Hematopoietic multipotent progenitor cell (in vitro differentiated cells): ENCODE results near the gene MICAL3. TPM values are rescaled to one million over a fixed set of nuclear protein-coding genes. Genes with fewer than 3 reads are reported as not detected.
A peak's percentile ranks its signal among the peaks of the same experiment; 100 is the strongest.
"Not testable (repeated sequence)": the region's sequence is repeated elsewhere in the genome, so short reads cannot be mapped to it uniquely, and the experiment has no call there.

Experiments
- DNase-seq, 3 donors: peaks; one replicate each; pipeline ENCODE4 v3.0.0-alpha.2; 2011 to 2015; ENCODE audit warnings: low read depth in 2 of 3, low spot score in 2 of 3
- total RNA-seq: library from RNA; depleted of rRNA; stranded (reverse); fragments of >200 nt; gene quantifications from one replicate; pipeline ENCODE4 v1.2.3, GENCODE V29; 2012

Gene MICAL3, protein sequence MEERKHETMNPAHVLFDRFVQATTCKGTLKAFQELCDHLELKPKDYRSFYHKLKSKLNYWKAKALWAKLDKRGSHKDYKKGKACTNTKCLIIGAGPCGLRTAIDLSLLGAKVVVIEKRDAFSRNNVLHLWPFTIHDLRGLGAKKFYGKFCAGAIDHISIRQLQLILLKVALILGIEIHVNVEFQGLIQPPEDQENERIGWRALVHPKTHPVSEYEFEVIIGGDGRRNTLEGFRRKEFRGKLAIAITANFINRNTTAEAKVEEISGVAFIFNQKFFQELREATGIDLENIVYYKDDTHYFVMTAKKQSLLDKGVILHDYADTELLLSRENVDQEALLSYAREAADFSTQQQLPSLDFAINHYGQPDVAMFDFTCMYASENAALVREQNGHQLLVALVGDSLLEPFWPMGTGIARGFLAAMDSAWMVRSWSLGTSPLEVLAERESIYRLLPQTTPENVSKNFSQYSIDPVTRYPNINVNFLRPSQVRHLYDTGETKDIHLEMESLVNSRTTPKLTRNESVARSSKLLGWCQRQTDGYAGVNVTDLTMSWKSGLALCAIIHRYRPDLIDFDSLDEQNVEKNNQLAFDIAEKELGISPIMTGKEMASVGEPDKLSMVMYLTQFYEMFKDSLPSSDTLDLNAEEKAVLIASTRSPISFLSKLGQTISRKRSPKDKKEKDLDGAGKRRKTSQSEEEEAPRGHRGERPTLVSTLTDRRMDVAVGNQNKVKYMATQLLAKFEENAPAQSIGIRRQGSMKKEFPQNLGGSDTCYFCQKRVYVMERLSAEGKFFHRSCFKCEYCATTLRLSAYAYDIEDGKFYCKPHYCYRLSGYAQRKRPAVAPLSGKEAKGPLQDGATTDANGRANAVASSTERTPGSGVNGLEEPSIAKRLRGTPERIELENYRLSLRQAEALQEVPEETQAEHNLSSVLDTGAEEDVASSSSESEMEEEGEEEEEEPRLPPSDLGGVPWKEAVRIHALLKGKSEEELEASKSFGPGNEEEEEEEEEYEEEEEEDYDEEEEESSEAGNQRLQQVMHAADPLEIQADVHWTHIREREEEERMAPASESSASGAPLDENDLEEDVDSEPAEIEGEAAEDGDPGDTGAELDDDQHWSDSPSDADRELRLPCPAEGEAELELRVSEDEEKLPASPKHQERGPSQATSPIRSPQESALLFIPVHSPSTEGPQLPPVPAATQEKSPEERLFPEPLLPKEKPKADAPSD (N-terminal part only)
- 15.9 TPM for total RNA-seq

DNA sequence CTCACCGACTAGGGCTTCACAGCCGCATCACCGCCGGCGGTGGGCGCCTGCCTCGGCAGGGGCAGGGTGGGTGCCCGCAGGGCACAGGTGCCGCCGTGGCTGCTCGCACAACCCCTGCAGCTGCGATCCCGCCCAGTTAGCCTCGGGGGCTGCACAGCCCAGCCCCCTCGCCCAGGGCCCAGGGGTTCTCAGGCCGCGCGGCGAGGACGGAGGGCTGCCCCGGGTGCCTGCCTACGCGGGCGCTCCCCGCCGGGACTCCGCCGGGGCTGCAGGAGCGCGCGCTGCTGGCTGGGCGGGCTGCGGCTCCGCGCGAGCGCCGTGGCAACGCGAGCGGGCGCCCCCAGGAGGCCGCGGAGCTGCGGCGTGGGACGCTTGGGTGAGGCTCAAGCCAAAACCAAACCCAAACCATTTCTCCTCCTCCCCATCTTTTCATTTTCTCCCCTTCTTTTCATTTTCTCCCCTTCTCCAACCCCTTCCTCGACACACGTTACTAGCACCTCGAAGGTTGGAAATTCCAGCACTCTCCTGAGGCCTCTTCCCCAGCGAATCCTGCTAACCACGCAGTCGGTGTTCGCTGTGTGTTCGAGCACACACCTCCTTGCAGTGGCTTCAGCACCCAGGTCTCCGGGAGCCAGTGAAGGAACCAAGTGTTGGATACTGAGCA, at the start of gene MICAL3:
Gene MICAL3, minus strand, starts transcription at position 286 of the 664 bp plus-strand sequence. CDS start 117,749 bp downstream, outside the sequence.
- peak; percentile 49 to 72 (median 67) for DNase-seq

DNA sequence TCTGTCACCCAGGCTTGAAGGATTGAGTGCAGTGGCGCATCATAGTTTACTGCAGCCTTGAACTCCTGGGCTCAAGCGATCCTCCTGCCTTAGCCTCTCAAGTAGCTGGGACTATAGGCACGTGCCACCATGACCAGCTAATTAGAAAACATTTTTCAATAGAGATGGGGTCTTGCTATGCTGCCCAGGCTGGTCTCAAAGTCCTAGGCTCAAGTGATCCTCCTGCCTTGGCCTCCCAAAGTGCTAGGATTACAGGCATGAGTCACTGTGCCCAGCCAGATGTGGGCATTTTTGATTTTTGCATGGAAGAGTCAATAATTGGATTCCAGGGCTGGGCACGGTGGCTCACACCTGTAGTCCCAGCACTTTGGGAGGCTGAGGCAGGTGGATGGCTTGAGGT, 49.6 kb upstream of the MICAL3 start:
- not testable (repeated sequence) for DNase-seq

DNA sequence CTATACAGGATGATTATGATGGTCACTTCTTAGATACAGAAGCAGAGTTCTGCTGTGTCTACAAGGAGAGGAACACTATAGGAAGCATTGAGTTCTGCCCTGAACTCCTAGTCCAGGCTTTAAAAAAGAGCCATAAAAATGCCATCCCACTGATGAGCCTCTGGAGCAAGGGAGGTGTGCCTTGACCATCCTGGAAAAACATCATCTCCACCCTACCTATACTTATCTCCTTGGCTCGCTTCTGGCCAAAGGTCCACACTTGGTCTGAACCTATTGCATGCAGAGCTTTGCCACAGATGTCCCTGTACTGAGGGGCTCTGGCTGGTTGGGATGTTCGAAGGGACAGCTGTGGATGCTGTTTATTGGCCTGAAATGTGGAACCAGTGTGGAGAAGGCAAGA, 49.1 kb upstream of the MICAL3 start:
- DNase-seq = no peak

DNA sequence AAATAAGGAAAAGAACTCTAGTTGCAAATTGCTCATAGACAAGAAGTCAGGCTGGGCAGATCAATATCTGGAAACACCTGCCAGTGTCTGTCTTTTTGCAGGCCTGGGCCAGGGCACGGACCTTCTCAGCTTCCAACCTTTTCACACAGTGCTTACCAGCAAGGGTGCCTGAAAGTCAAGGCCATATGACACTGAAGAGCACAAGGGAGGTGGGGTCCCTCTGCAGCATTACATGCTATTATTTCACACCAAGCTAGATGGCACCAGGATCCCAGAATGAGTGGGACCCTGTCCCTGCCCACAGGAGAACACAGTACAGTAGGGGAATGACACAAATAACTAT, 47.6 kb upstream of the MICAL3 start:
- DNase-seq = no peak

DNA sequence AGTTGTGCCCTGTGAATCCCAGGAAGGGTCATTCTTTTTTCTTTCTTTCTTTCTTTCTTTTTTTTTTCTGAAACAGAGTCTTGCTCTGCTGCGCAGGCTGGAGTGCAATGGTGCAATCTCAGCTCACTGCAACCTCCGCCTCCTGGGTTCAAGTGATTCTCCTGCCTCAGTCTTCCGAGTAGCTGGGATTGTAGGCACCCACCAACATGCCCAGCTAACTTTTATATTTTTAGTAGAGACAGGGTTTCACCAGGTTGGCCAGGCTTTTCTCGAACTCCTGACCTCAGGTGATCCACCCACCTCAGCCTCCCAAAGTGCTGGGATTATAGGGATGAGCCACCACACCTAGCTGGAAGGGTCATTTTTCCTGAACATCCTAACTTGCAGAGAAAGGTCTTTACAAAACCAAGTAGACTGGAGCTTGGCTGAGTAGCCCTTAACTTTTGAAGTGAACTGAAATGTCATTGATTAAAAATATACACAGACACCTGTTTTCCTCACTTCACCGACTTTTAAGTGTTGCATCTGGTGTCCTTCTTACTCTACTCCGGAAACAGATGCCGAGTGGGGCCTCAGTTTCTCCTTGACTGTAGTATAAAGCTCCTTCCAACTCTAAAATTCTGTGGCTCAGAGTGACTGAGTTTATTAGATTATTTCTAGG, 47.1 kb upstream of the MICAL3 start:
- not testable (repeated sequence) for DNase-seq

DNA sequence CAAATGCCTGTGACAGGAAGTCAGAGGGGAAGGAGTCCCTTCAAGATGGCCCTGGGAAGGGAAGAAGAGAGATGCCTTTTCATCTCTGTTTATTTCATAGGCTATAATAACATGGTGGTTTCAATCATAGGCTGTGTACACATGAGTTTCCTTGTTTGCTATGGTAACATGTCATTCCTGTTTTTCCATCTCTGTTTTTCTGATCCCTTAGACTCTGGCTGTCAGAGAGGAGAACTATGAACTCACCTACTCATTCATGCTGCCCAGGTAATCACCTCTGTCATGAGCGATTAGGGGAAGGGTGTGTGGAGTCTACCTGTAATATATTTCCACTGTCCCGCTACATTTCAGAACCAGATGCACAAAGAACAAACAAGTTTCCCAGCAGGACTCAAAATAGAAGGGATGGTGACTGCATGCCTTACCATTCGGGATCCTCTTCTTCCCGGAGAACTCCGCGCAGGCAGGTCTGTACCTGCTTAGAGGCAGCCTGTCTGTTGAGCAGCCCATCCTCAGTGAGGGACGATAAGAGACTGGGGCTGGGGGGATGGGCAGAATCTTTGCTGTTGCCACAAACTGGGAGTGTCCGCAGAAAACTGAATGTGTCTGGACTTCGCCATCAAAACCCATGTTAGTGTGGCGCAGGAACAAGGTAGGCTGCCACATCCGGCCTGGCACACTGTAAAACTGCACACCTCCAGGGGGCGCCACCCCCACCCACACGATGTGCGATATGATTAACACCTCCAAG, 46.4 kb upstream of the MICAL3 start:
- no peak for DNase-seq

DNA sequence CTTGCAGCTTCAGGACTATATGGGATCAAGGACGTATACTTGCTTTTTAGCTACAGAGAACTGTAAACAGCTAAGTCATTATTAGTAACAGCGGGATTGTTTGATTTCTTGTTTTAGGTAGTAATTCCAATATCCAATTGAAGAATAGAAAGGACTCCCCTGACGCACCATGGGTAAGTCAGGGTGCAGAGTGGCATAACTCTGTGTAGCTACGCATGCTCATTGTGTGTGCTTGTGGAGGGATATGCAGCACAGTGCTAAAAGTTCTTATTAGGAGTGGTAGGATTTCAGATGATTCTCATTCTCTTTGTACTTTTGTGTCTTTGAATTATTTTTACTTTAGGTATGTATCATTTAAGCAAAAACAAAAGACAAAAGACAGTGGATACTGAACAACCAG, 45.7 kb upstream of the MICAL3 start:
- no peak for DNase-seq

DNA sequence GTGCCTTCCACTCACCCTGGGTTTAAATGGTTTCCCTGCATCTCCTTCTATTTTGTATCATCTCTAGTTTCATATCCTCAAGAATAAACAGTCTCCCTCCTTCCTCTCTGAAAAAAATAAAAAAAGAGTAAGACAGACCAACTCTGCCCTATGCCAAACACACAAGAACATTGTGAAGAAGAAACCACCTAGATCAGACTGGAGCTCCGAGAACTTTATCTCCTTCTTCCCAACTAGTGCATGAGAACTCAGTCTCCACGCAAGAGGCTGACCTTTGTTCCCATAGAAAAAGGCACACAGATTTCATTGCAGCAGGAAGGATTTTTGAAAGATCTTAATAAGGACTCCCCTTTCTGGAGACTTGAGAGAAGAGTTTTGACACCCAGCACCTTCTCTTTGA, 44.7 kb upstream of the MICAL3 start:
- DNase-seq = no peak

DNA sequence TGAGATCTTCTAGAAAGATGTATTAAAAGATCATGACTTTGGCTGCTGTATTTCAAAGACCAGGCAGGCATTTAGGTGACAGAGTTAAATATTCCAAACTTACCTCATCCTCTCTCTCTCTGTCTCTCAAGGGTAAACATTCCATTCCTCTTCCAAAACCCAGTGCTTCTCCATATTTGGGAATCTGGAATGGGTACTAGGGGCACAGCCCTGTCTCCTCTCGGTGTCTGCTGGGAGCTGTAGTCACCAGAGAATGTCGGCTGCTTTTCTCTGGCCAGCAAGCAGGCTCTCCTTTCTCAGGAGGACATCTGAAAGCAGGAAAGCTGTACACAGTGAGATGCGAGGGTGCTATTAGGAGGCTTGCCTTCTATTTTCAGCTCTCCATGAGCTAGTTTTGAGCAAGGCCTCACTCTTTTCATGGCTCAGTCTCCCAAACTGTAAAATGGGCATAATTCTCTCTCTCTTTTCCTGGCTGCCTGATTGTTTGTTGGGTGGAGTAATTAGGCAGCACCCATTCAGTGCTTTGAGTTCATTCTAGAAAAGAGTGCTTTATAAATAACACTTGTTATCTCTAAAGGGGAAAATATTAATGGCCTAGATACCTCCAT, 44.1 kb upstream of the MICAL3 start:
- DNase-seq = no peak

DNA sequence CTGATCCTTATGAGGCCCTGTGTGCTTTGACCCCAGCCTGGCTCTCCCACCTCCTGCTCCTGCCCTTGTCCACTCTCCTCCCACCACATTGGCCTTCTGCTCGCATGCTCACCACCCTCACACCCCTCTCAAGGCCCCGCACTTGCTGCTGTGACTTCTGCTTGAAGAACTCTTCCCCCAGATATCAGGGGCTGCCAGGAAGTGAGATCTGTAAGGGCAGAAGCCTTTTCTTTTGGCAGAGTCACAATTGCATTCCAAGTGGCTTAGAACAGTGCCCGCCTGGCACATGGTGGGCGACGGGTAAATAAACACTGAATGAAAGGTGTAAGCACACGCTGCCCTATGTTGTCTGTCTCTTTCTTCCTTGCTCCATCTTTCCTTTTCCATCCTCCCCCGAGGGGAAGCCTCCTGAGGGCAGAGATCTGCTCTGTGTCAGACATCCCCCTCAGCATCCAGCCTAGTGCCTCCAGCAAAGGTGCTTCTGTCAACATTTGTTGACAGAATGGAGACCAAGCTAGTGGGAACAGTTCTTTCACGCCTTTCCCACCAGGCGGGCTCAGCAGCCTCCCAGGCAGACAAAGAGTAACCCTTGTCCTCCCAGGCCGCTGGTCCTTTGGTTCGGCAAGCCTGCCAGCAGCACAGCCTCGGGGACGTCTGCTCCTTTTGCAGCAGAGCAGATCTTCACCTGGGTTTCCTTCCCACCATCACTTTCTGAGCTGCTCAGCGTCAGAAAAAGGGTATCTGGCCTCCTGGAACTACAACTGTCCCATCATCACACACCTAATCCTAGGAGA, 43.4 kb upstream of the MICAL3 start:
- no peak for DNase-seq

DNA sequence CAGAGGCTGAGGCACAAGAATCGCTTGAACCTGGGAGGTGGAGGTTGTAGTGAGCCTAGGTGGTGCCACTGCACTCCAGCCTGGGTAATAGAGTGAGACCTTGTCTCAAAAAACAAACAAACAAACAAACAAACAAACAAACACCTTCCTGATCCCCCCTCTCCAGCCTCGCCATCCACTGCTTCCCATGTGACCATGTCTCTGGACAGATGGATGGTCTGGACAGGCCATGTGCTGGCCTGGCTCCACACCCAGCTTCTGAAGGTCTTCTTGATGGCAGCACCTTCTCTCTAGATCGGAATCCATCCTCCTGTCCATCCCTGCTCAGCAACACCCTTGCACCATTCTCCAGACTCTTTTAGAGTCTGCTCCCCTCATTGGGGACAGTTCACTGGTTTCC, 42.8 kb upstream of the MICAL3 start:
- DNase-seq = no peak

DNA sequence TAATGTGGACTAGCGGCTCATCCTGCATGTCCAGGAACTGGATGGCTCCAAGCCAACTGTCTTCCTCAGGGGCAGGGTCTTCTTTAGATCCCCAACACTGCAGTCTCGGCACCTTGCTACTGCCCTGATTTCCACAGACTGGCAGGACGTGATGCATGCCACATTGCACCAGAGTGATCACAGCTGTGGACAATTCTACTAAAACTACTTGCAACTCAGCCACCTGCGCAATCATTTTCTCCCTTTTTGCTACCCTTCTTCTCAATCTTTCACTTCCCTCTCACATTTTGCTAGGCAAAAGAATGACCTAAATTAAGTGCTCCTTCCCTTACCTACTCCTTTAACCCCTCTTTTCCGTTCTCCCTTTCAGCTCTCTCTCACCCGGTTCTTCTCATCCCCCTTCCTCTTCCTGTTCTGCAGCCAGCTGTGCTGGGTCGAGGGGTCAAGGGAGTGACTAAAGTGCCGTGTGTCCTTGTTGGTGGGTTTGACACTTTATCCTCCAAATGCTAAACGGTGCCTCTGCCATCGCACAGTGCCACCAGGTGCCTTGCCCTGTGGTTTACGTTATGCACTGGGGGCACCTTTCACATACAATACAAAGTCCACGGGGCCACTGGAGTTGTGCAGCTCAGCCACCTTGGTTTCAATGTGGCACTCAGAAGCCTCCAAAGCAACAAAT, 42.0 kb upstream of the MICAL3 start:
- DNase-seq = no peak

DNA sequence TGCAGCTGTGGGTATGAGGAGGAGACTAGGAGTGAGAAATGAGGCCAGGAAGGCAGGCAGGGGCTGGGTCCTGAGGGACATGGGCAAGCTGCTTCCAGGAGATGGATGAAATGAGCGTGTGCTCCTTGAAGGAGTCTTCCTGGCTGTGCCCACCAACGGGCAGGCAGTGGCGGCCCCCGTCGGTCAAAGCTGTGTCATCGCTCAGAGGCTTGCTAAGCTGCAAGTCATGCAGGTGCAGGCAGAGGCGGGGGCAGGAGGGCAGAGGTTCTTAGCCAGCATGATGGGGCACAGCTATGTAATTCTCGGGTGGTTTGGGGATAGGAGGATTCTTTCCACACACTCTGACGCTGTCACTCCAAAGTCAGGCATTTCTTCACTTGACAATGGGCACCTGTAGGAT, 40.9 kb upstream of the MICAL3 start:
- DNase-seq = peak in 1 of 3 donors; percentile 26

DNA sequence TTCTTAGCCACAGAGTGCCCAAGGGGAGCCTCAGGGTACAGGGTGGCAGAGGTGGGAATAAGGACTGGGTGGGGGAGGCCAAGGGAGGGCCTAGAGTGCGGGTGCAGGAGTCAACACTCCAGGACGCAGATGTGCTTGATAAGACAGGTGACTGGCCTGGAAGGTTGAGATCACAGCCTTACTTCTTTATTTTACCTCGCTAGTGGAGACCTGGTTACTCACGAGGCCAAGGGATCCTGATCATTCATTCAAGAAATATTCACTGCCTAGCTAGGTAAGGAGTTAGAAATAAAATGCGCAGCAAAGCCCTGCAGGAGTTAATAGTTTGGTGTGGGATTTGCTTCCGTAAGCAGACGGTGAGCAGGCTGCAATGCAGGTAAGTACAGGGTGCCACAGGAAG, 40.3 kb upstream of the MICAL3 start:
- no peak for DNase-seq

DNA sequence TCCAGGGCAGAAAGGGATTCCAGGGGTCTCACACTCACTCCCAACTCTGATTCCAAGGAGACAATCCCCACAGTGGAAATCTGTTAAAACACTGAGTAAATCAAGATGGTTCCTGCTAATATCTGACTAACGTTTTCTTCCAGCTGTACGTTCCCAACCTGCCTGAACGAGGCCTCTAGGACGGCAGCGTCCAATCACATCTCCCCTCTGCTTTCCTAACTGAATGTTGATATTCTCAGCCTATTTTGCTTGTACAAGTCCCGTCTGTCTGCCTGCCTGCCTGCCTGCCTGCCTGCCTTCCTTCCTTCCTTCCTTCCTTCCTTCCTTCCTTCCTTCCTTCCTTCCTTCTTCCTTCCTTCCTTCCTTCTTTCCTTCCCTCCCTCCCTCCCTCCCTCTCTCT, 39.4 kb upstream of the MICAL3 start:
- DNase-seq = not testable (repeated sequence)

DNA sequence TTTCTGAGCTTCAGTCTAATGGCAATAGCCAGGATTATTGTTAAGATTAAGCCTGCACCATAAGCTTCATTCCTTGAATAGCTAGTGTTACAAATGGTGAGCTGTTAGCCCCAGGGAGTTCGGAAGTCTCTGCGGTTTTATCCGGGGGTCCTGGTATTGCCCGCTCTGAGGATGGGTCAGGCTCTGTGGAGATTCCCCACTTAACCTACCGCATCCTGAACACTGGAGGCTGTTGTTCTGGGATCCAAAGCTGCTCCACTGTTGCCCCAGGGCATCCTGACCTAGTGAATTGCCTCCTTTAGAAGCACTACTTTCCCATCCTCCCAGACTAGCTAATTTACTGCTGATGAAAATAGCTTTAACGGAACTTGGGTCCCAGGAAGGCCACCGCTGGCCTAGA, 38.9 kb upstream of the MICAL3 start:
- DNase-seq = no peak

DNA sequence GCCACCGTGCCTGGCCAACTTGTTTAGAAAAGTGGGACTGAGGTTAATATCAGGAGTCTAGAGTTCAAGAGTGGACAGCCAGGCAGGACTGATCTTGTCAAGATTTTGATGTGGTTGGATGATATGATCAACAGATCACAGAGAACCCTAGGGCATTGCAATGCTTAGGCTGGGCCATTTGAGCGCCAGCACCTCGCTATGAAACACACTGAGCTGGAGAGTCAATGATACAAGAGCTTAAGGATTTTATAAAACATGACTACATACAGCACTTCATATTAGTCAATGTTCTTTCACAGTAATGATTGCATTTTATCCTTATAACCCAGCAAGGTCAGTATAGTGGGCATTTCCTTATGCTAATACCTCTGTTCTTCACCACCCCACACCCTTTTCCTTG, 38.1 kb upstream of the MICAL3 start:
- no peak for DNase-seq
